DND-41 (cell line): ENCODE measurements around the gene FGFBP1.

Experiments
- EZH2 ChIP-seq: IDR thresholded peaks from 3 replicates; pipeline ENCODE4 v1.6.1; 2012; ENCODE audit warnings: borderline replicate concordance, low read depth, mild to moderate bottlenecking, moderate library complexity, low read length, inconsistent platforms; ENCODE audit not compliant: severe bottlenecking
- TF ChIP-seq, protein P1 (sequence below): IDR thresholded peaks from 2 replicates; pipeline ENCODE4 v1.5.1; 2012; ENCODE audit warnings: borderline replicate concordance, low read length, moderate library complexity, mild to moderate bottlenecking; ENCODE audit not compliant: poor library complexity, severe bottlenecking; ENCODE audit errors: extremely low read depth

DNA sequence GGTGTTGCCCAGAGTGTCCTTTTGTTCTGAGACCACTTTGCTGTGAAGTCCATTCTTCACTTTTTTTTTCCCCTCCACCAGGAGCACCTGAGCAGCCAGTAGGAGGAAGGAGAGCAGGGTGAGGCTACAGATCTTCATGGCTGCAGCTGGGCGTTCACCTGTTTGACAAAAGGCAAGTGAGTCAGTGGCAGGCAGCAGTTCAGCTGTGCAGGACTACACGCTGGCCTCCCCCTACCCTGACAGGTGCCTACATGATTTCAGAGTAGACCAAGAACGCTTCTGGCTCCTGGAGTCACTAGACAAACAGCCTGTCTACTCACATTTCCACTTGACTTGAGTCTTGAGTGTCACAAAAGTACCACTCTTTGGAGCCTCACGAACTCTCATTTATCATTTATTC, 2.0 kb downstream of the FGFBP1 start:
- TF ChIP-seq, protein P1, sequence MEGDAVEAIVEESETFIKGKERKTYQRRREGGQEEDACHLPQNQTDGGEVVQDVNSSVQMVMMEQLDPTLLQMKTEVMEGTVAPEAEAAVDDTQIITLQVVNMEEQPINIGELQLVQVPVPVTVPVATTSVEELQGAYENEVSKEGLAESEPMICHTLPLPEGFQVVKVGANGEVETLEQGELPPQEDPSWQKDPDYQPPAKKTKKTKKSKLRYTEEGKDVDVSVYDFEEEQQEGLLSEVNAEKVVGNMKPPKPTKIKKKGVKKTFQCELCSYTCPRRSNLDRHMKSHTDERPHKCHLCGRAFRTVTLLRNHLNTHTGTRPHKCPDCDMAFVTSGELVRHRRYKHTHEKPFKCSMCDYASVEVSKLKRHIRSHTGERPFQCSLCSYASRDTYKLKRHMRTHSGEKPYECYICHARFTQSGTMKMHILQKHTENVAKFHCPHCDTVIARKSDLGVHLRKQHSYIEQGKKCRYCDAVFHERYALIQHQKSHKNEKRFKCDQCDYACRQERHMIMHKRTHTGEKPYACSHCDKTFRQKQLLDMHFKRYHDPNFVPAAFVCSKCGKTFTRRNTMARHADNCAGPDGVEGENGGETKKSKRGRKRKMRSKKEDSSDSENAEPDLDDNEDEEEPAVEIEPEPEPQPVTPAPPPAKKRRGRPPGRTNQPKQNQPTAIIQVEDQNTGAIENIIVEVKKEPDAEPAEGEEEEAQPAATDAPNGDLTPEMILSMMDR: no peak
- no peak for TF ChIP-seq EZH2
